HepG2 (cell line): ENCODE results near the gene PACS1. TPM values are rescaled to one million over a fixed set of nuclear protein-coding genes. Genes with fewer than 3 reads are reported as not detected.

Experiments used
- ATAC-seq: fragments of 200-7000 bp; cut with Tn5 transposase; 3 replicates; pipeline ENCODE4 v1.9.1; 2020; ENCODE audit warnings: mild to moderate bottlenecking, moderate library complexity
- BruUV-seq: library from RNA; stranded (reverse); fragments of 400-500 nt; replicated peaks from 2 replicates; lab custom pipeline; 2021; lab: Mats Ljungman, UMichigan
- CTCF ChIA-PET: fragments of 300-600 bp; formaldehyde crosslinking; extraction: SDS; loops from one replicate; lab custom pipeline; 2021; ENCODE audit warnings: low total read pairs, inconsistent platforms, low intra/inter-chr PET ratio; lab: Yijun Ruan, JAX
- POLR2A ChIA-PET: fragments of 350-600 bp; sonication (Branson Sonifier 250); formaldehyde crosslinking; loops from one replicate; lab custom pipeline; 2020; ENCODE audit warnings: antibody characterized with exemption, inconsistent platforms; lab: Yijun Ruan, JAX
- DNase-seq: peaks from one replicate; pipeline ENCODE4 v3.0.0-alpha.2; 2015; ENCODE audit warnings: low spot score
- FAIRE-seq: peaks from 3 replicates; lab custom pipeline; 2011; peaks lifted over from hg19 to GRCh38; lab: Jason Lieb, UNC
- H2AFZ ChIP-seq: one replicate; pipeline ENCODE4 v1.6.1; 2011; ENCODE audit warnings: low read length, inconsistent platforms
- H3K27ac ChIP-seq: fragments of 300-600 bp; 3 replicates; pipeline ENCODE4 v1.8.0; 2011; ENCODE audit warnings: mixed run types, mild to moderate bottlenecking, mixed read lengths, low read length, inconsistent platforms; ENCODE audit not compliant: insufficient read depth; ENCODE audit errors: extremely low read length
- H3K27me3 ChIP-seq, 2 experiments: fragments of 200-600 bp in 1 of 2; 2 replicates in 1 of 2; 3 replicates in 1 of 2; pipeline versions ENCODE4 v1.6.0 to v1.8.0; 2011; ENCODE audit warnings: low read length in 2 of 2, mild to moderate bottlenecking in 2 of 2, moderate library complexity in 2 of 2, inconsistent platforms in 1 of 2; ENCODE audit not compliant: insufficient read depth in 2 of 2, control insufficient read depth in 1 of 2
- H3K36me3 ChIP-seq, 2 experiments: fragments of 200-600 bp in 1 of 2; replicated peaks in 1 of 2; 2 replicates in 1 of 2; 3 replicates in 1 of 2; pipeline versions ENCODE4 v1.5.1 to v1.8.0; 2011; ENCODE audit warnings: low read length in 2 of 2, inconsistent platforms in 1 of 2; ENCODE audit not compliant: insufficient read depth in 2 of 2, control insufficient read depth in 1 of 2
- H3K4me1 ChIP-seq: 2 replicates; pipeline ENCODE4 v1.5.1; 2012; ENCODE audit warnings: low read length, inconsistent platforms; ENCODE audit not compliant: insufficient read depth
- H3K4me2 ChIP-seq: 2 replicates; pipeline ENCODE4 v1.6.0; 2011; ENCODE audit warnings: low read depth, low read length, inconsistent platforms
- H3K4me3 ChIP-seq, 3 experiments: fragments of 200-600 bp in 1 of 3; sonication (generic), shearing (Covaris generic) in 1 of 3; replicated peaks in 1 of 3; 2 replicates each; pipeline ENCODE4 v1.5.1; 2011 to 2016; ENCODE audit warnings: low read length in 3 of 3, inconsistent platforms in 2 of 3, low read depth in 2 of 3, mild to moderate bottlenecking in 2 of 3, control low read depth in 1 of 3, mixed read lengths in 1 of 3; ENCODE audit not compliant: insufficient read depth in 1 of 3
- H3K79me2 ChIP-seq: one replicate; pipeline ENCODE4 v1.6.1; 2011; ENCODE audit warnings: low read length, inconsistent platforms; ENCODE audit not compliant: insufficient read depth
- H3K9ac ChIP-seq: 2 replicates; pipeline ENCODE4 v1.6.0; 2011; ENCODE audit warnings: mild to moderate bottlenecking, low read depth, low read length, inconsistent platforms; ENCODE audit not compliant: insufficient read depth
- H3K9me3 ChIP-seq: 2 replicates; pipeline ENCODE4 v1.5.1; 2012; ENCODE audit warnings: mild to moderate bottlenecking, low read length
- H4K20me1 ChIP-seq: 2 replicates; pipeline ENCODE4 v1.6.0; 2011; ENCODE audit warnings: inconsistent platforms, mild to moderate bottlenecking, low read length, moderate library complexity; ENCODE audit not compliant: insufficient read depth
- NONO ChIP-seq, 2 experiments: fragments of 450-650 bp in 1 of 2; sonication (generic) in 1 of 2; formaldehyde crosslinking in 1 of 2; IDR thresholded peaks in 1 of 2; conservative IDR thresholded peaks in 1 of 2; 2 replicates each; pipeline versions ENCODE4 v1.6.1 to v1.8.0; 2017 to 2022; ENCODE audit warnings: mild to moderate bottlenecking in 1 of 2, missing genetic modification reagents in 1 of 2, moderate library complexity in 1 of 2
- UBTF ChIP-seq: sonication (generic); formaldehyde crosslinking; IDR thresholded peaks from 2 replicates; pipeline ENCODE4 v1.4.0; 2020; ENCODE audit warnings: mild to moderate bottlenecking, missing genetic modification reagents
- ZBTB26 ChIP-seq: IDR thresholded peaks from 2 replicates; pipeline ENCODE4 v1.6.1; 2016; ENCODE audit warnings: missing compliant biosample characterization, missing genetic modification reagents, borderline replicate concordance
- ZBTB33 ChIP-seq: sonication (generic); formaldehyde crosslinking; IDR thresholded peaks from 2 replicates; pipeline ENCODE4 v1.4.0; 2020; ENCODE audit warnings: missing genetic modification reagents
- ZBTB4 ChIP-seq: sonication (generic); formaldehyde crosslinking; IDR thresholded peaks from 2 replicates; pipeline ENCODE4 v1.4.0; 2020; ENCODE audit warnings: missing genetic modification reagents, mild to moderate bottlenecking, borderline replicate concordance
- WGBS: methylation state at CpG from one replicate; pipeline ENCODE4 v1.1.6; 2017; ENCODE audit warnings: low lambda C conversion rate; 5-methylcytosine and 5-hydroxymethylcytosine counted together
- in situ Hi-C: cut with HindIII; loops from 2 replicates; pipeline ENCODE4 v1.10.0; 2017; ENCODE audit warnings: low pct_unique_long_range_greater_than_20kb; ENCODE audit not compliant: extremely low pct_ligation_motif_present
- intact Hi-C: fragments of 100-400 bp; cut with micrococcal nuclease; formaldehyde crosslinking; loops from one replicate; pipeline ENCODE4 v1.10.0; 2022; ENCODE audit not compliant: unreplicated experiment
- polyA plus RNA-seq, 8 experiments: library from polyadenylated mRNA; depleted of rRNA in 3 of 8; stranded (reverse) in 7 of 8; unstranded in 1 of 8; fragments of >200 nt; fragmentation: Illumina TruSeq in 4 of 8; extraction: Trizol in 4 of 8; gene quantifications; 2 replicates each; pipeline versions ENCODE4 v1.2.1 to v1.2.3, GENCODE V29; 2011 to 2016; ENCODE audit warnings: low read depth in 4 of 8, missing spikeins in 1 of 8, mixed read lengths in 1 of 8; ENCODE audit not compliant: insufficient read depth in 1 of 8
- total RNA-seq, 5 experiments: library from RNA; depleted of rRNA; stranded (reverse); fragments of >200 nt; fragmentation: Illumina TruSeq; extraction: Trizol; gene quantifications; 2 replicates each; pipeline ENCODE4 v1.2.3, GENCODE V29; 2016; ENCODE audit warnings: low read depth in 1 of 5

The PACS1 gene
- total and polyA plus RNA-seq, 2 of the 13 experiments (the other 11 are each of a cell fraction or from before 2014, with no cell fraction given) = 7.6 to 8.6 TPM

- TF ChIP-seq ZBTB26 (CRISPR knock-in tag) (no peak), ZBTB4 (CRISPR knock-in tag) (no peak), ZBTB33 (CRISPR knock-in tag) (peak; percentile 70)
Measured at GRCh38 chr11:66100272-66101065, 30.4 kb downstream of the PACS1 start (continued).

GRCh38 chr11:66101066-66101464, 31.0 kb downstream of the PACS1 start:
- ChIA-PET CTCF (no interaction called here), POLR2A (interaction anchor here (0.5 kb wide), 1 partner anchor 14 kb away, joined by 3 read pairs; no protein-coding TSS in a partner anchor)
- Histone ChIP-seq H3K27me3 (no peaks in the 10 kb centered on the region), H3K4me3 (no peak overlapping the region), H2AFZ (no peak overlapping the region), H3K9me3 (no peaks in the 10 kb centered on the region), H3K36me3 (no peaks in the 10 kb centered on the region), H4K20me1 (no peaks in the 10 kb centered on the region), H3K9ac (no peak overlapping the region), H3K4me2 (no peak overlapping the region), H3K4me1 (peaks cover 9% of the 10 kb centered on the region), H3K27ac (no peak overlapping the region), H3K79me2 (no peaks in the 10 kb centered on the region)
- no peak for TF ChIP-seq UBTF
- TF ChIP-seq NONO (IDR thresholded peaks at IDR 0.05) = no peak
- no peak for TF ChIP-seq NONO (CRISPR knock-in tag; conservative IDR thresholded peaks at IDR 0.05)
- no peak for ATAC-seq
- FAIRE-seq = no peak
- in situ Hi-C loops = no loop called here
- intact Hi-C loops = no loop called here
- no TSS peak for BruUV-seq
- DNase-seq = no peak
- WGBS = 97% methylated on average over 3 of the region's 3 CpGs
